ENCODE data around the gene C20orf202. TPM values are rescaled to one million over a fixed set of nuclear protein-coding genes. Genes with fewer than 3 reads are reported as not detected.

Gene C20orf202
- total RNA-seq, 4 donors from 2014 or later = 0.17 to 0.52 TPM; not detected in 2

DNA sequence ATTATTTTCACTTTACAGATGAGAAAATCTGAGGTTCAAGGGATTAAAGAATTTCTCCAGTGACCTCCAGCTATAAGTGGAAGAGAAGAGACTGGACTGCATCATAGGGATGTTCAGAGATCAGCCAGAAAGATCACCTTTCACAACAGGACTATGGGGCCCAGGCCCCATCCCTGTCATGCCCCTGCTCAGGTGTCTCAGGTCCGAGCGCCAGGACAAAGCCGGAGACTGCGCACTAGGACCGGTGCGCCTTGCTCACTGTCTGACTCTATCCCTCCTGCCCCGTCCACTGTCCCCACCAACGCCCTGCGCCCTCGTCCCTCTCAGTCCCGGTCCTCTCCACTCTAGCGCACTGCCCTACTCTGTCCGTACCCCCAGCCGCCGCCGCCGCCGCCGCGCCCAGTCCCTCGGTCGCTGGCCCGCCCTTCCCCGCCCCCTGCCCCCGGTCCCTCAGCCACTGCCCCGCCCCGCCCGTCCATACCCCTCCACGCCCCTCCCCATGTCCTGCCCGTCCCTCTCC, 22.1 kb downstream of the C20orf202 start:
- DNase-seq (ENCODE audit: extremely low spot score) = no peak
- Histone ChIP-seq H3K9me3 (peaks cover 0 to 5% (median 0%) of the 10 kb centered on the region in 4 donors), H3K4me1 (peaks cover 11 to 19% (median 16%) of the 10 kb centered on the region in 4 donors), H3K4me3 (peak overlapping the region; percentile 62 to 71 (median 67)), H3K27me3 (peaks cover 0 to 62% (median 15%) of the 10 kb centered on the region in 4 donors), H3K27ac (replicated peaks in 1 of 4) (peak overlapping the region in 1 of 4 donors; percentile 31), H3K36me3 (no peaks in the 10 kb centered on the region)
- intact Hi-C loops (cut with DNase I) = no loop called here
- no peak for TF ChIP-seq POLR2A (IDR thresholded peaks at IDR 0.05; ENCODE audit: low read depth)
- TF ChIP-seq POLR2AphosphoS5 (IDR thresholded peaks at IDR 0.05) = no peak
- TF ChIP-seq EP300 (IDR thresholded peaks at IDR 0.05) = no peak
- TF ChIP-seq, protein P1, sequence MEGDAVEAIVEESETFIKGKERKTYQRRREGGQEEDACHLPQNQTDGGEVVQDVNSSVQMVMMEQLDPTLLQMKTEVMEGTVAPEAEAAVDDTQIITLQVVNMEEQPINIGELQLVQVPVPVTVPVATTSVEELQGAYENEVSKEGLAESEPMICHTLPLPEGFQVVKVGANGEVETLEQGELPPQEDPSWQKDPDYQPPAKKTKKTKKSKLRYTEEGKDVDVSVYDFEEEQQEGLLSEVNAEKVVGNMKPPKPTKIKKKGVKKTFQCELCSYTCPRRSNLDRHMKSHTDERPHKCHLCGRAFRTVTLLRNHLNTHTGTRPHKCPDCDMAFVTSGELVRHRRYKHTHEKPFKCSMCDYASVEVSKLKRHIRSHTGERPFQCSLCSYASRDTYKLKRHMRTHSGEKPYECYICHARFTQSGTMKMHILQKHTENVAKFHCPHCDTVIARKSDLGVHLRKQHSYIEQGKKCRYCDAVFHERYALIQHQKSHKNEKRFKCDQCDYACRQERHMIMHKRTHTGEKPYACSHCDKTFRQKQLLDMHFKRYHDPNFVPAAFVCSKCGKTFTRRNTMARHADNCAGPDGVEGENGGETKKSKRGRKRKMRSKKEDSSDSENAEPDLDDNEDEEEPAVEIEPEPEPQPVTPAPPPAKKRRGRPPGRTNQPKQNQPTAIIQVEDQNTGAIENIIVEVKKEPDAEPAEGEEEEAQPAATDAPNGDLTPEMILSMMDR (IDR thresholded peaks at IDR 0.05) = no peak
- 4% methylated on average over 29 of the region's 30 CpGs for WGBS

DNA sequence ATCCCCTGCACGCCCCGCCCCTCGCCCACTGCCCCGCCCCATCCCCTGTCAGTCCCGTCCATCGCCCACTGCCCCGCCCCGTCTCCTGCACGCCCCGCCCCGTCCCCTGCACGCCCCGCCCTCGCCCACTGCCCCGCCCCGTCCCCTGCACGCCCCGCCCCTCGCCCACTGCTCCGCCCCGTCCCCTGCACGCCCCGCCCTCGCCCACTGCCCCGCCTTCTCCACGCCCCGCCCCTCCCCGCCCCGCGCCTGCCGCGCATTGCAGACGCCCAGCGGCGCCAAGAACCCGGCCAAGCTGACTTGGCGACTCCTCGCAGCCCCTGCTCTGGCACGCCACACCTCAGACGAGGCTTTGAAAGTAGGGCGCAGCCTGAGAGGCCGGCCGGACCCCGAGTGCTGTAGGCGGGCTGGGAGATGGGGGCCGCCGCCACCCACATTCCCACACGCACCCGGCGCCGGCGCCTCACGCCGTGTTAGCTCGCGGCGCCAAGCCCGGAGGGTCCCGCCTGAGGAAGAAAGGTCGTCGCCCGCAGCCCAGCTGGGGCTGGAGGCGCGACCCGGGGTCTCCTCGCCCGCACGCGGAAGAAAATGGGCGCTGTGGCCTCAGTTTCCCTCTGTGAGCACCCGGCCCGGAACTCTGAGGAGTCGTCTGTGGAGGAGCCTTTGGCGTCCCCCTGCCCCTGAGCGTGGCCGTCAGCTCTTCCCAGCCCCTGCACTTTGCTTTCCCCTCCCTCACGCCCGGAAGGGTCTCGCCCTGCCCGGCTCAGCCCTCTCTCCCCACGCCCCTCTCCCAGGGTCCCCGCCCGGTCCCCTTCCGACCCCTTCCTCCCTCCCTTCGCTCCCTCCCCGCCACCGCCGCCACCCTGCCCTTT, 22.8 kb downstream of the C20orf202 start, which contains the start of gene RAD21L1:
Gene RAD21L1, plus strand, starts transcription at position 262 of the 872 bp plus-strand sequence. CDS start 2,410 bp downstream, outside the sequence.
- intact Hi-C loops (cut with DNase I) = no loop called here
- TF ChIP-seq POLR2AphosphoS5 (IDR thresholded peaks at IDR 0.05) (peak in 1 of 2 donors; percentile 13), EP300 (IDR thresholded peaks at IDR 0.05) (no peak), POLR2A (IDR thresholded peaks at IDR 0.05; ENCODE audit: low read depth) (no peak)
- TF ChIP-seq, protein P1 (IDR thresholded peaks at IDR 0.05) = no peak
- Histone ChIP-seq H3K9me3 (peaks cover 0 to 5% (median 0%) of the 10 kb centered on the region in 4 donors), H3K36me3 (no peaks in the 10 kb centered on the region), H3K4me3 (peak within 1 kb of the TSS; percentile 62 to 71 (median 67)), H3K4me1 (peaks cover 11 to 19% (median 16%) of the 10 kb centered on the region in 4 donors), H3K27me3 (peaks cover 0 to 69% (median 15%) of the 10 kb centered on the region in 4 donors), H3K27ac (replicated peaks in 1 of 4) (peak within 1 kb of the TSS in 2 of 4 donors; percentile 11 to 31)
- WGBS = 2% methylated on average over 9 of the region's 88 CpGs
- DNase-seq (ENCODE audit: extremely low spot score) = peak; percentile 94

DNA sequence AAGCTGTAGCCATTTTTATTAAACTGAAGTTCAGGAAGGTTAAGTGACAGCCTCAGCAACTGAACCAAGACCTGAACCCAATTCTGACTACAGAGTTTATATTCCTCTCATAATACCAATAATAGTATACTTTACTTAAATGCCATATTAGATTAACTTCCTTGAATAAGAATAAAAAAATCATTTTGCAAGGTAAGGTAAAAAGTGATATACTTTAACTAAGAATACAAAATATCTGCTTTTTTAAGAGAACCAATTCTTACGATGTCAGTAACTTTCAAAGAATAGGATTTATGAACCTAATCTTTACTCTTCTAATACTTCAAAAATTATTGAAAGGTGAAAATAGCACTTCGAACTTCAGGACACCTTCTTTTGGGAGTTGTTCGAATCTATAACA, 26.3 kb downstream of the C20orf202 start:
- DNase-seq (ENCODE audit: extremely low spot score) = no peak
- intact Hi-C loops (cut with DNase I) = no loop called here
- Histone ChIP-seq H3K4me1 (peaks cover 11 to 19% (median 16%) of the 10 kb centered on the region in 4 donors), H3K27me3 (peaks cover 0 to 73% (median 15%) of the 10 kb centered on the region in 4 donors), H3K9me3 (no peaks in the 10 kb centered on the region), H3K4me3 (no peak overlapping the region), H3K27ac (replicated peaks in 1 of 4) (no peak overlapping the region), H3K36me3 (no peaks in the 10 kb centered on the region)
- WGBS = 88% methylated on average over 3 of the region's 3 CpGs
- no peak for TF ChIP-seq POLR2AphosphoS5 (IDR thresholded peaks at IDR 0.05)
- TF ChIP-seq, protein P1 (IDR thresholded peaks at IDR 0.05) = no peak
- TF ChIP-seq EP300 (IDR thresholded peaks at IDR 0.05) = no peak
- no peak for TF ChIP-seq POLR2A (IDR thresholded peaks at IDR 0.05; ENCODE audit: low read depth)

DNA sequence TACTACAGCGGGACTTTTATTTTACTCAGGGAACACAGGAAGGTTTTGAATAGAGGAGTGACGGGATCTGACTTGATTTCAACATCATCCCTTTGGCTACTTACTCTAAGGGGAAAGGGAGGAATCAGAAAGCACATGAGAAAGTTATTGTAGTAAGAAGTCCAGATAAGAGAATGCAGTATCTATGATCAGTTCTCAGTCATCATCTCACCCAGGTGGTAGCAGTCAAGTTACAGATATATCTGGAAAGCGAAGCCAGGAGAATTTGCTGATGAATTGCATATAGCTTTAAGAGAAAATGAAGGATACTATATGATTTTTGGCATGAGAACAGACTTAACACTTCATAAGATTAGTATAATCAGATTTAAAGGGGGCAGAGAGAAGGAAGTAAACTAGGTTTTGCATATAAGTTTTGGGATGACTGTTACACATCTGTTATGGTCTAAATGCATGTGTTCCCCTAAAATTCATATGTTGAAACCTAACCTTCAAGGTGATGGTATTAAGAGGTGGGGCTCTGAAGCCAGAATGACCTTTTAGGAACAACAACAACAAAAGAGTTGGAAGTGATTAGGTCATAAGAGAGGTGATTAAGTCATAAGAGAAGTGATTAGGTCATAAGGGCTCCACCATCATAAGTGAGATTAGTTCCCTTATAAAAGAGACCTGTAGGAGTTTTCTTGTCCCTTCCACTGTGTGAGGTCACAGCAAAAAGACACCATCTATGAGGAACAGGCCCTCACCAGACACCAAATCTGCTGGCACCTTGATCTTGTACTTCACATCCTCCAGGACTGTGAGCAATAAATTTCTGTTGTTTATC, 29.2 kb downstream of the C20orf202 start:
- TF ChIP-seq POLR2A (IDR thresholded peaks at IDR 0.05; ENCODE audit: low read depth) (no peak), POLR2AphosphoS5 (IDR thresholded peaks at IDR 0.05) (no peak), EP300 (IDR thresholded peaks at IDR 0.05) (no peak)
- TF ChIP-seq, protein P1 (IDR thresholded peaks at IDR 0.05) = no peak
- Histone ChIP-seq H3K4me1 (no peaks in the 10 kb centered on the region), H3K4me3 (no peak overlapping the region), H3K27me3 (peaks cover 0 to 54% (median 5%) of the 10 kb centered on the region in 4 donors), H3K27ac (replicated peaks in 1 of 4) (no peak overlapping the region), H3K9me3 (no peaks in the 10 kb centered on the region), H3K36me3 (no peaks in the 10 kb centered on the region)
- intact Hi-C loops (cut with DNase I) = no loop called here
- WGBS = 81% methylated on average over 3 of the region's 3 CpGs
- DNase-seq (ENCODE audit: extremely low spot score) = no peak

Measured in esophagus muscularis mucosa (tissue), 4 donors.